Tibial nerve (tissue), 4 donors: Measurements from ENCODE around the gene CDYL.

Source experiments
- EP300 ChIP-seq, 2 donors: sonication (generic); formaldehyde crosslinking; IDR thresholded peaks; one replicate each; pipeline ENCODE4 v1.6.1; 2017; ENCODE audit warnings: antibody characterized with exemption in 2 of 2, mild to moderate bottlenecking in 1 of 2
- POLR2A ChIP-seq, 2 donors: fragments of 450-650 bp; IDR thresholded peaks; one replicate each; pipeline ENCODE4 v1.6.1; 2017; ENCODE audit warnings: antibody characterized with exemption in 2 of 2, mild to moderate bottlenecking in 2 of 2, moderate library complexity in 2 of 2
- TF ChIP-seq, protein P1 (sequence below), 5 experiments: fragments of 200-600 bp in 3 of 5; fragments of 450-650 bp in 2 of 5; sonication (generic) in 3 of 5; IDR thresholded peaks; one replicate each; pipeline ENCODE4 v1.5.1; 2016 to 2019; ENCODE audit warnings: antibody characterized with exemption in 5 of 5, mild to moderate bottlenecking in 3 of 5, moderate library complexity in 2 of 5

DNA sequence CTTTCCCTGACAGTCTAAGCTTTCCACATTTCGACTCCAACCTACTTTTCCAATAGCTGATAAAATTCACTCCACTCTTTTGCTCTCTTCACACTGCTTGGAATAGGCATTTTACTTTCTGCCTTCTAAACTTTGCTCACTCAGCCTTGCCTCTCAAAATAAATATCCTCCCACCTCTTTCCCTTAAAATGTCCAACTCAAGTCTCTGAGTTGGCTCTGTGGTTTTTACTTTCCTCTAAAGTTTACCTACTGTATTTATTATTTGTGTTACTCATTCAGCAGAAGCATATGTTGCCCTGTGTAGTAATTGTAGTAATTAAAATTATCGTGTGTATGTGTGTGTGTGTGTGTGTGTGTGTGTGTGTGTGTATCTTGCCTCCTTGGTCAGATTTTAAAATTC, 20.0 kb upstream of the CDYL start:
- no peak for TF ChIP-seq POLR2A (IDR thresholded peaks at IDR 0.05)
- TF ChIP-seq, protein P1, sequence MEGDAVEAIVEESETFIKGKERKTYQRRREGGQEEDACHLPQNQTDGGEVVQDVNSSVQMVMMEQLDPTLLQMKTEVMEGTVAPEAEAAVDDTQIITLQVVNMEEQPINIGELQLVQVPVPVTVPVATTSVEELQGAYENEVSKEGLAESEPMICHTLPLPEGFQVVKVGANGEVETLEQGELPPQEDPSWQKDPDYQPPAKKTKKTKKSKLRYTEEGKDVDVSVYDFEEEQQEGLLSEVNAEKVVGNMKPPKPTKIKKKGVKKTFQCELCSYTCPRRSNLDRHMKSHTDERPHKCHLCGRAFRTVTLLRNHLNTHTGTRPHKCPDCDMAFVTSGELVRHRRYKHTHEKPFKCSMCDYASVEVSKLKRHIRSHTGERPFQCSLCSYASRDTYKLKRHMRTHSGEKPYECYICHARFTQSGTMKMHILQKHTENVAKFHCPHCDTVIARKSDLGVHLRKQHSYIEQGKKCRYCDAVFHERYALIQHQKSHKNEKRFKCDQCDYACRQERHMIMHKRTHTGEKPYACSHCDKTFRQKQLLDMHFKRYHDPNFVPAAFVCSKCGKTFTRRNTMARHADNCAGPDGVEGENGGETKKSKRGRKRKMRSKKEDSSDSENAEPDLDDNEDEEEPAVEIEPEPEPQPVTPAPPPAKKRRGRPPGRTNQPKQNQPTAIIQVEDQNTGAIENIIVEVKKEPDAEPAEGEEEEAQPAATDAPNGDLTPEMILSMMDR (IDR thresholded peaks at IDR 0.05): no peak
- no peak for TF ChIP-seq EP300 (IDR thresholded peaks at IDR 0.05)
